ENCODE measurements around the gene ATG14.
"Not testable (repeated sequence)": the region's sequence is repeated elsewhere in the genome, so short reads cannot be mapped to it uniquely, and the experiment has no call there.

Gene ATG14

DNA sequence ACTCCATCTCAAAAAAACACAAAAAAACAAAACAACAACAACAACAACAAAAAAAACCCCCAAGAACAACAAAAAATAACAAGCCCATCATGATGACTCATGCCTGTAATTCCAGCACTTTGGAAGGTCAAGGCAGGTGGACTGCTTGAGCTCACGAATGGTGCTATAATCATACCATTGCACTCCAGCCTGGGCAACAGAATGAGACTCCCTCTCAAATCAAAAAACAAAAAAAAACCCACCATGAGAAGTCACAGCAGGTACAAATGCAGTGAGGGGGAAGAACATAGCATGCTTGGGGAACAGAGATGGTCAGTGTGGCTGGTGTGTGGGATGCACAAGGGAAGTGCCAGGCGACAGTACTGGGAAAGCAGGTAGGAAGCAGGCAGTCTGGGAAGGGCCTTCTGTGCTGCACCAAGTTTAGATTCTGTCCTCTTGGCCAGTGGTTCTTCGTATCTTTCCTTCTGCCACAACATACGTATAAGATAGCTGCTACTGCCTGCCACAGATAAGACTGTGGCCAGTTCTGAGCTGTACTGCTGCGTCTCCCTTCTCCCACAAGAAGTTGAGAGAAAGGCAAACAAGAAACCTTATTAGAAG, 28.0 kb downstream of the ATG14 start:
- no peak for DNase-seq

DNA sequence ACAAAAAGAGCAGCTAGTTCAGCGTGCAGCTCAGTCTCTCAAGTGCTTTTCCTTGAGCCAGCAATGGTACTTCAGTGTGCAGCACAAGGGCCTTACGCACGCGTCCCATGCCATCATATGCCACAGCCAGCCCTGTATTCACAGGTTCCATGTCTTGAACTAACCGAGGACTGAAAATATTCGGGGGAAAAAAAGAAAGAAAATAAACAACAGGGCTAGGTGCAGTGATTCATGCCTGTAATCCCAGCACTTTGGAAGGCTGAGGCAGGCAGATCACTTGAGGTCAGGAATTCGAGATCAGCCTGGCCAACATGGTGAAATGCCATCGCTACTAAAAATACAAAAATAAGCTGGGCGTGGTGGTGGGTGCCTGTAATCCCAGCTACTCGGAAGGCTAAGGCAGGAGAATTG, 28.6 kb downstream of the ATG14 start:
- DNase-seq = not testable (repeated sequence)

DNA sequence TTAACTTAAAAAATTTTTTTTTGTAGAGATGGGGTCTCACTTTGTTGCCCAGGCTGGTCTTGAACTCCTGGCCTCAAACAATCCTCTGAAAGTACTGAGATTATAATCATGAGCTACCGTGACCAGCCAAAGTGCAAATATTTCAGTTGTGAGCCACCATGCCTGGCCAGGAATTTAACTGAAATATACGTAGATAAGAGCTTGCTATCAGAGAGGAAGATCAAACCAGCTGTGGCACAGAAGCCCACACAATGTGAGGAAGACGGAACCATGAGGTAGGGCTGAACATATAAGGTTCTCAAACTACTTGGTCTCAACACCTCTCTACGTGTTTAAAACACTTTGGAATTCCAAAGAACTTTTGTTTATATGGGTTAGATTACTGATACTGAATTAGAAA, 29.1 kb downstream of the ATG14 start:
- no peak for DNase-seq

DNA sequence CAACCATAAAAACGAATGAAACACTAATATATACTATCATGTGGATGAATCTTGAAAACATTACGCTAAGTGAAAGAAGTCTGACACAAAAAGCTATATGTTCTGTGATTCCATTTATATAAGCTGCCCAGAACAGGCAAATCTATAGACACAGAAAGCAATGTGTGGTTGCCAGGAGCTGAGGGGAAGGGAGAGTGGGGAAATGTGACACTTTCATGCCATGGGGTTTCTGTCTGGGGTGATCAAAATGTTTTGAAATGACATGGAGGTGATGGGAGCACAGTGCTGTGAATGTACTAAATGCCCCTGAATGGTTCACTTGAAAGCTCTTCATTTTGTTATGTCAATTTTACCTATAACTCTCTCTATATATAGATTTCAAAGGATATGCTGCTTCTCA, 30.1 kb downstream of the ATG14 start:
- no peak for DNase-seq

DNA sequence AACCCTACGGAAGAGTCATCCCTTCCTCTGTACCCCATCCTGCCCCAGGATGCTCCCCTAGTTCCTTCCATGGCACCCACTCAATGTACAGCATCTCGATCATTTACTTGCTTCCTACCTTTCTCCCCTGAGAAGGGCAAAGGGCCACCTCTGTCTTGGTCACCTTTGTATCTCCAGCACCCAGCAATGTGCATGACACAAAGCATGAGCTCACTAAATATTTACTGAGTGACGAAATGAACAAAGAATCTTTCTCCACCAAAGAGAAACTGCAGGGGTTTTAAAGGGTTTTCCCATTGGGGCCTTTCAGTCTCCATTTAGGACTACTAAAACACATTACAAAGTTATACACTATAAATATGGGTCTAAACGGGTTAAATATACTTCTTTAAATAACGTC, 30.6 kb downstream of the ATG14 start:
- DNase-seq = no peak

DNA sequence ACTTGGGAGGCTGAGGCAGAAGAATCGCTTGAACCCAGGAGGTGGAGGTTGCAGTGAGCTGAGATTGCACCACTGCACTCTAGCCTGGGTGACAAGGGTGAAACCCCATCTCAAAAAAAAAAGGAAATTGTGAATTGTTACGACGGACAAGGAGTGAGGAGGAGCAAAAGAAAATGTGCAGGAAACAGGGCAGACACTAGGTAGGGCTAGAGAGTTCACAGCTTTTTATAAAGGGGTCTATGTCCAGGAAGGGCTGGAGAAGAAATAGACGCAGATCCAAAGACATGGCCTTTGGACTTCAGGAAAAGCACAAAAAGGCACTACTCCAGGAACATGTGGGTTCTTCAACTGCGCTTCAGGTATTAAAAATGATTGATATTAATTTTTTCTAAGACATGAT, 34.4 kb downstream of the ATG14 start:
- no peak for DNase-seq

DNA sequence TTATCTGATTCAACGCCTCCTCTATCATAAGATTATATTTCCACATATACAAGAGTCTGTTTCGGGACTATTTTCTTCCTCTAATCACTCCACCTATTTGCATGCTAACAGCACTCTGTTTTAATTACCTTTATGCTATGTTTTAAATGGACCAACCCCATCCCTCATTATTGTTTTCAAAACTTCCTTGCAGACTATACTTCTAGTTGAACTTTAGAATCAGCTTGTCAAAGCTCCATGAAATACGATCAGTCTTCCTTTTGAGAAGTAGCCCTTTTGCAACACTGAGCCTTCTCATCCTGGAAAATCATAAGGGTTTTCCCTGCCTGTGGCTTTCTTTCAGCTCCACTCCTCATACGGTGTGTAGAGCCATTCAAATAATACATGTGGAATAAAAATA, 36.9 kb downstream of the ATG14 start:
- no peak for DNase-seq

DNA sequence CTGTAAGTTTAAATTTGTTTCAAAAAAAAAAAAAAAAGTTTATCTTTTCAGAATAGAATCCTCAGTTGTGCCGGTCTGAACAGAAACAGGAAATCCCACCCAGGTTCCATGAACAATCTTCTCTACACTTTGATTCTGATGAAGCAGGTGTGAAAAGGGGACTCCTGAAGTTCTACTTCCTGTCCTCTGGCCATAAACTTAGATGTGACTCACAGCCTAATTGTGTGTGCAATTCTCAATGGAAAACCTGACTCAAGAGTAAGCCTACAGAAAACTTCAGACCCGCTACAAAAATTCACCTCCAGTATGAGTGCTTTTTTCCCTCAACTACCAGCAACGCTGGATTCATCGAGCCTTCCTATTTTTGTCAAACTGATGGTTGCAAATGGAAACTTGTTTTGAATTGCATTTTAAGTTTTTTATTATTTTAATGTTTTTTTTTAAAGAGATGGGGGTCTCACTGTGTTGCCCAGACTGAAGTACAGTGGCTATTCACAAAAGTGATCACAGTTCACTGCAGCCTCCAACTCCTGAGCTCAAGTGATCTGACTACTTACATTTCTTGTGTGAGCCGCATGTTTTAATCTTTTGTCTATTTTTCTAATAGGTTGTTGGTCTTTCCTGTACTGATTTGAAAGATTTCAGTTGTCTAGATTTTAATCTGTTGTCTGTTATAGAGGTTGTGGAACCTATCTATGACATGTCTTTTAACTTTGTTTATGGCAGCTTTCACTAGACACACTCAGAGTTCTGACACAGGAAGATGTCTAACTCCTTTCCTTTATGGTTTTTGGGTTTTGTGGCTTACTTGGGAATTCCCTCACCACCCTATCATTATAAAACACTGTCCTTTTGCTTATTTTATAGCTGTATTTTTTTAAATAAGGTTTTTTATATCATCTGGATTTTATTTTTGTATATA, 37.6 kb downstream of the ATG14 start:
- no peak for DNase-seq

DNA sequence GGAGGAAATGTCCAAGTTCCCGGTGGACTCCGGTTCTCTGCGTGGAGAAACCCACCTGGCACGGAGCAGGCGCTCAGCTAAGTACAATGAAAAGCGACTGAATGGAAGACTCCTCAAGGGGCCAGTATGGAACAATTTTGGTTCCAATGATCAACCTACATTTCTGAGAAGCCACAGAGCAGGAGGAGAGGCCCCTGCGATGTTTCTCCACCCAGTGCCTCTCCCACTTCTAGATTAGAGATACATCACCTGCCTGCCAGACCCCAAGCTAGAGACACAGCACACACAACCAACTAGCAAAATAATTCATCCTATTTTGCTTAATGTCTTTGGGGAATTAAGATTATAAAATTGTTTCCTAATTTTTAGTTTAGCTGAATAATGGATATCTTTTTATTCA, 38.8 kb downstream of the ATG14 start:
- no peak for DNase-seq

DNA sequence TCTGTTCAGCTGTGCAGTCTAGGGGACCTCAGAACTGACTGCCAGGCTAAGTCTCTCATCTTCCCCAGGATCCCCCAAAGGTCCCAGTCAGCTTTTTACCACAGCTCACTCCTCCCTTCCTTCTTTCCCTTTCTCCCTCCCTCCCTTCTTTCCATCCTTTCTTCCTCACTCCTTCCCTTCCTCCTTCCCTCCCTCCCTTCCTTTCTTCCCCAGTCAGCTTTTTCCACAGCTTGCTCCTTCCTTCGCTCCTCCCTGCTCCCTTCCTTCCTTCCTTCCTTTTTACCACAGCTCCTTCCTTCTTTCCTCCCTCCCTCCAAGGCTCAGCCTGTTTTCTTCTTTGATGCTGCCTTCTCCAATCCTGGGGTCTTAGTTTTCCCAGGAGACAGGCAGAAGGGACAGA, 39.2 kb downstream of the ATG14 start:
- DNase-seq = no peak

DNA sequence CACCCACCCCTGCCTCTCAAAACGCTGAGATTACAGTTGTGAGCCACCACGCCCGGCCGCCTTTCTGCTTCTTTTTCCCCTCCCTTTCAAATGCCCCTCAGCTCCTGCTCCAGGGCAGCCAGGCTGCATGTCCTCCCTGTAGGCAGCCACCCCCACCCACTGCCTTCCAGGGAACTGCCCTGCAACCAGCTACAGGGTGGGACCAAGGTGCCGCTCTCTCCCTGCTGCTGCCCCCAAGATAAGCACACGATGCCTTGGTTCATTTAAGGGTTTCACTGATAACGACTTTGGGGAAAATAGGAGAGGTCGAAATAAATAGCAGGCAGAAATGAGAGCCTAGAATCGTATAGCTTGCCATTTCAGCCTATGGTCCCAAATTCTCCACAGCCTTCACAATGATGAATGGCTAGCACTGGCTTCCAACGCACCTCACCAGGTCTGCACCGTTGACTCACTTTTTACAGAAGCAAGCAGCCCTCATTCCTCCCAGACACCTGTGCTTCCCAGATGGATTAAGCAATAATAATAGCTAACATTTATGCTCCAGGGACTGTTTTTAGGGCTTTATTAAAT, 40.7 kb downstream of the ATG14 start:
- DNase-seq = no peak

DNA sequence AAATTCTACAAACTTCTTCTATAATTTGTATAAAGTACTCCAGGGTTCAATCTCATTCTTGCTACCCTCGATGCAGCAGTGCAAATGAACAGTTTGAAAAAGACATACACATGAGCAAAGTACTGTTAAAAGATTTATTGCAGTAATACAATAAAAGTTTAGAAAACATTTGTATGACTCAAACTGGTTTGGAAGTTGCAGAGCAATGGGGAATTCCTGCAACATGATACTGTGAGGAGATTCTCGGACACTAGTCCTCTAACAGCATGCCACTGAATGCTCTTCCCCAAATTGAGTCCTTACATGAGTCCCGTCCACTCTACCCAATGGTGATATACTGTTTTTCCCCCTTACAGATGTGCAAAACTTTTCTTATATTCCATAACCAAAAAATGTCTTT, 45.4 kb downstream of the ATG14 start:
- DNase-seq = no peak

DNA sequence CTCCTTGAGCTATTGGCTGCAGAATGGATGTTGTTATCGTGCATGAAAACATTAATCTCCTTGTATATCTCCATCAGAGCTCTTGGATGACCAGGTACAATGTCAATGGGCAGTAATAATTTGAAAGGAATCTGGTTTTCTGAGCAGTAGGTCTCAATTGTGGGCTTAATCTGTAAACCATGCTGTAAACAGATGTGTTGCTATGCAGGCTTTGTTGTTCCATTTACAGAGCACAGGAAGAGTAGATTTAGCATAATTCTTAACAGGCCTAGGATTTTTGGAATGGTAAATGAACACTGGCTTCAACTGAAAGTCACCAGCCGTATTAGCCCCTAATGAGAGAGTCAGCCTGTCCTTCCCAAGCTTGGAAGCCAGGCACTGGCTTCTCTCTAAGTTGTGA, 50.4 kb downstream of the ATG14 start:
- DNase-seq = no peak

DNA sequence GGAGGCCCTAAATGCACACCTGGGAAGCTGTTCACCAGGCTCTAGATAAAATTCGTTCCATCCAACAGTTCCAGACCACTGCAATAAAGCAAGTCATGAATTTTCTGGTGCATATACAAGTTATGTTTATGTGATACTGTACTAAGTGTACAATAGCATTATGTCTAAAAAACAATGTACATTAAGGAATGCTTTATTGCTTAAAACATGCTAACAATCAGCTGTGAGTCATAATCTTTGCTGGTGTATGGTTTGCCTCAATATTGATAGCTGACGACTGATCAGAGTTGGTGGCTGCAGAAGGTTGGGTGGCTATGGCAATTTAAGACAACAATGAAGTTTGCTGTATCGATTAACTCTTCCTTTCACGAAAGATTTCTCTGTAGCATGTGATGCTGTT, 52.3 kb downstream of the ATG14 start:
- no peak for DNase-seq

DNA sequence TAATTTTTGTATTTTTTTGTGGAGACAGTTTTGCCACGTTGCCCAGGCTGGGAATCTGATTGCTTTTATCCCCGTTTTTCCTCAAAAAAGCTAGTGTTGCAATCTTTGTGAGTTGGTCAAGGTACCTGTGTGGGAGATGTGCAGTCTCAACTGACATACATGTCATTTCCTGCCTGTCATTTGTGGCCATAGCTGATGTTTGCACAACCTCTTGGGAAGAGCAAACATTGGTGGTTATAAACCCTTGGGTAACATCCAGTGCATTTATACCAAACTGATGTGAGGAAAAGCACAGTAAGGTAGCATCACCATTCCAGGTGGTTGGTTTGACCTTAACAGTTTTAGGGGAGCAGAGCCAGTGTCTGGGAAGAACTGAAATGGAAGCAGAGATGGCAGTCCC, 54.7 kb downstream of the ATG14 start:
- DNase-seq = no peak

DNA sequence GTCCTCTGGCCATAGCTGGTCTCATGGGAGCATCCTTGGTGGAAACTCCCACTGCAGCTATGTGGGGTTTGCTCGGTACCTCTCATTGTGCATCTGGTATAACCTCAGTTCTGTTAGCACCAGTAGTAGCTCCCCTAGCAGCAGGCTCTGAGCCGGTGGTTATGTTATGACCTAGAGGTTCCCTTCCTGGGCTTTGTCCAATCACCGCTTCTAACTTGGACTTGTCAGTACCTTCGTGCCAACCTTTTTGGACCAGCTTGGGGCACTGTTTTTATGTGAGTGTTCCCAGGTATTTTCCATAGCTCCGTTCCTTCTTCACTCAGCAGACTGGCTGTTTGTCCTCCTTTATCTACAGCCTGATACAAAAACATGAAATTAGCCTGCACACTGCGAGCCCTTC, 55.7 kb downstream of the ATG14 start:
- no peak for DNase-seq

DNA sequence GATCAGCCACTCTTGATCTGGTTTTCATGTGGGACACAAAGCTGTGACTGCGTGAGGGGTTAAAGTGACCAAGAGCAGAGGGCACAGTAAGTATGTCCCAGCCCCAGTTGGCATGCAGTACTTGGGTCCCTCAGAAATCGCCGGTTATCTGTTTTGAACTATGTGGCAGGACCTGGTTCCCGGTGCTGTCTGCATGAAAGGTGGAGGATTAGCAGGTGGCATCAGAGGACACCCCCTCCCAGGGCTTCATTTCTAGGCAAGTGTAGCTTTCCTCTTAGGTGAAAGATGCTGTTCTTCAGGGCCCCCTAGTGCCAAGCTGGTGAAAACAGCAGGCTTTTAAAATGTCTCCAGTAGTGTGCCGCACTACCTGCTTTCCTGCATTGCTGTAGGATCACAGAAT, 57.1 kb downstream of the ATG14 start:
- DNase-seq = peak; percentile 47

DNA sequence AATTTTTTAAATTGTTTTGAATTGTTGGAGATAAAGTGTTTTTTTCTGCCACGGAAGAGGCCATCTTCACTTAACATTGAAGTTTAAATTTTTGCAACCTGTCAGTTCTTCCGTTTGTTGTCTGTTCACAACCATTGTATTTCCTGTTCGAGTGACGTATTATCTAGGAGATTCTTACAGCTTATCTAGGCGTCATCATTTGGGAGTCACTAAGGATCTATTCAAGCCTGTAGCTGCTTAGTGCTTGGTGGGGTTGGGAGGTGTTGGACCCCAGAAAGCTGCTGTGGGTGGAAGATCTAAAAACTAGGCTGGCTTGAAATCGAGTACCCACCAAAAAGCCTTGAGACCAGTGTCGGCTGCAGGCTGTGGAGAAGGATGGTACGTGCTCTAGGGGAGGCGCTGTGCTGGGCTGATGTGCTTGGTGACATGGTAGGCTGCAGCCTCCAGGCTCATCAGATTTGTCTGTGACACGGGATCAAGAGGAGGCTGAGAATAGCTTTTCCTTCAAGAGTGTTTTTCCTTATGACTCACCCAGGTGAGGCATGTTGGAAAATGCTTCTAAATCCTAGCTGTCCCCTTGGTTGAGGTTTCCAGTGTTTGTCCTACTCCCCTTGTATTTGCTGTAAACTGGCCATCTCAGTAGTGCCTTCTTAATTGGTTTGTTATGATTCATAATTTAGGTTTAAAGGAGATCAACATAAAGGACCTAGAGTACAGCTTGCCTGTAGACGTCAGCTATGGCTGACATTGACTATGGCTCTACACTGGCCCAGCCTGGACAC, 57.8 kb downstream of the ATG14 start:
- DNase-seq = no peak

DNA sequence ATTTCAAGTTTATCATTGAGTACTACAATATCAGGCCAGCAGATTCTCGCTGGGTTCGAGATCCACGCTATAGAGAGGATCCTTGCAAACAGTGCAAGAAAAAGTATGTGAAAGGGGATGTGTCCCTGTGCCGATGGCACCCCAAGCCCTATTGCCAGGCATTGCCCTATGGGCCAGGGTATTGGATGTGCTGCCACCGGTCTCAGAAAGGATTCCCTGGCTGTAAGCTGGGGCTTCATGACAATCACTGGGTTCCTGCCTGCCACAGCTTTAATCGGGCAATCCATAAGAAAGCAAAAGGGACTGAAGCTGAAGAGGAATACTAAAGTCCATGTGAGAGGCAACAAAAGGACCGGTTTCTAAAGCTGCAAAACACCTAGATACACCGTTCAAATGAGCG, 59.4 kb downstream of the ATG14 start:
- DNase-seq = no peak

DNA sequence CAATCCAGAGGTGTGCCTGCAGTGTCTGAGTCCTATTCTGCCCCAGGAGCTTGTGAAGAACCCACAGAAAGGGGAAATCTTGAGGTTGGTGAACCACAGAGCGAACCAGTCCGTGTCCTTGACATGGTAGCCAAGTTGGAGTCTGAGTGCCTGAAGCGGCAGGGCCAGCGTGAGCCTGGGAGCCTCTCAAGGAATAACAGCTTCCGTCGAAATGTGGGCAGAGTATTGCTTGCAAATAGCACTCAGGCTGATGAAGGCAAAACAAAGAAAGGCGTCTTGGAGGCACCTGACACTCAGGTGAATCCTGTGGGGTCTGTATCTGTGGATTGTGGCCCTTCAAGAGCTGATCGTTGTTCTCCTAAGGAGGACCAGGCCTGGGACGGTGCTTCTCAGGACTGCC, 60.5 kb downstream of the ATG14 start:
- DNase-seq = no peak

DNA sequence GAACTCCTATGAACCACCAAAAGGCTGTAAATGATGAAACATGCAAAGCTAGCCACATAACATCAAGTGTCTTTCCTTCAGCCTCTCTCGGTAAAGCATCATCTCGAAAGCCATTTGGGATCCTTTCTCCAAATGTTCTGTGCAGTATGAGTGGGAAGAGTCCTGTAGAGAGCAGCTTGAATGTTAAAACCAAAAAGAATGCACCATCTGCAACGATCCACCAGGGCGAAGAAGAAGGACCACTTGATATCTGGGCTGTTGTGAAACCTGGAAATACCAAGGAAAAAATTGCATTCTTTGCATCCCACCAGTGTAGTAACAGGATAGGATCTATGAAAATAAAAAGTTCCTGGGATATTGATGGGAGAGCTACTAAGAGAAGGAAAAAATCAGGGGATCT, 61.2 kb downstream of the ATG14 start:
- no peak for DNase-seq

DNA sequence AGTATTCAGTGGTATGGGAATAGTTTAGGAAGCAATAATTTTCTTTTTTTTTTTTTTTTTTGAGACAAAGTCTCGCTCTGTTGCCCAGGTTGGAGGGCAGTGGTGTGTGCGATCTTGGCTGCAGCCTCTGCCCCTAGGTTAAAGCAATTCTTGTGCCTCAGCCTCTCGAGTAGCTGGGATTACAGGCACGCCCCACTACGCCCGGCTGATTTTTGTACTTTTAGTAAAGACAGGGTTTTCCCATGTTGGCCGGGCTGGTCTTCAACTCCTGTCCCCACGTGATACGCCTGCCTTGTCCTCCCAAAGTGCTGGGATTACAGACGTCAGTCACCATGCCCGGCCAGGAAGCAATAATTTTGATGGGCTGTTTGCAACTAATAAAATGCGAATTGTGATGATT, 62.1 kb downstream of the ATG14 start:
- DNase-seq = no peak

DNA sequence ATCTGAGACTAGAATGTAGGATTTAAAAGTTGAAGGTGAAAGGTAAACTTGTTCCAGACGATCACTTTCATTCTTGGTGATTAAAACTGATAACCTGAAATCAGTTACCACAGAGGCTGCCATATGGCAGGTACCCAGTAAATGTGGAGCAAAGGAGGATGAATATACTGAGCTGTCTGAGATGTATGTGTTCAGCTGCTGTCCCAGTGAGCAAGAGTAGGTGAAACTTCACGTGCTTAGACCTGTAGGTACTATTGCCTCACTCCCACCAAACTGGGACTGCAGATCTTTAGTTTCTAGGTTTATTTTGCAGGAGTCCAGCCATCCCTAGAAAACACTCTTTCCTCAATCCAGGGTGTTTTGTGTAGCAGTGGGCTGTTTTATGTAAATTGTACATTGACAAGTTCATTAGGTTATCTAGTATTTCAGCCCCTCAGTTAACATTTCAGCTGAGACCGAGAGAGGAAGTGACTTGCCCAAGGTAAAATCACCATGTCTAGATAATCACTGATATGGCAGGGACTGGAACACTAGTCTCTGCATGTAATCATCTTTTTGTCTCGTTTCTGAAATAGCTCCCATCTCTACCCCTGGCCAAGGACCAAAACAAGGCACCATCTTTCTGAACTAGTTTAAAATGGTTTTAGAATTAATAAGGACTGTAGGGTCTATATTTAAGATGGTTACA, 62.7 kb downstream of the ATG14 start:
- DNase-seq = no peak

All from NCI-H1436 (cell line).